Fibroblast of lung (primary cell): ENCODE results near the gene SLC34A1. TPM values are rescaled to one million over a fixed set of nuclear protein-coding genes. Genes with fewer than 3 reads are reported as not detected.
"Not testable (repeated sequence)": the region's sequence is repeated elsewhere in the genome, so short reads cannot be mapped to it uniquely, and the experiment has no call there.

Experiments
- DNase-seq, 2 donors: peaks; one replicate each; pipeline versions ENCODE4 v3.0.0 to v3.0.0-alpha.2; 2010; ENCODE audit warnings: low read depth in 2 of 2
- H2AFZ ChIP-seq: 2 replicates; pipeline ENCODE4 v1.5.1; 2012; ENCODE audit warnings: low read length, control low read depth, inconsistent platforms
- H3K27ac ChIP-seq: 2 replicates; pipeline ENCODE4 v1.5.1; 2011; ENCODE audit warnings: low read length, control low read depth; ENCODE audit not compliant: insufficient read depth
- H3K27me3 ChIP-seq: 2 replicates; pipeline ENCODE4 v1.5.1; 2011; ENCODE audit warnings: mild to moderate bottlenecking, low read length; ENCODE audit not compliant: control insufficient read depth, insufficient read depth
- H3K36me3 ChIP-seq: 2 replicates; pipeline ENCODE4 v1.5.1; 2011; ENCODE audit warnings: low read length; ENCODE audit not compliant: control insufficient read depth, insufficient read depth
- H3K4me1 ChIP-seq: 2 replicates; pipeline ENCODE4 v1.5.1; 2011; ENCODE audit warnings: low read length; ENCODE audit not compliant: control insufficient read depth, insufficient read depth; ENCODE audit errors: extremely low read depth
- H3K4me2 ChIP-seq: 2 replicates; pipeline ENCODE4 v1.5.1; 2011; ENCODE audit warnings: low read length, control low read depth; ENCODE audit not compliant: insufficient read depth; ENCODE audit errors: extremely low read depth
- H3K4me3 ChIP-seq, 4 experiments: fragments of 200-600 bp in 1 of 4; sonication (generic) in 1 of 4; replicated peaks in 1 of 4; 2 replicates each; pipeline ENCODE4 v1.5.1; 2011 to 2016; ENCODE audit warnings: low read length in 4 of 4, low read depth in 3 of 4, mild to moderate bottlenecking in 3 of 4, control low read depth in 2 of 4, inconsistent platforms in 1 of 4, mixed read lengths in 1 of 4; ENCODE audit not compliant: insufficient read depth in 1 of 4; ENCODE audit errors: control extremely low read depth in 1 of 4
- H3K79me2 ChIP-seq: 2 replicates; pipeline ENCODE4 v1.5.1; 2012; ENCODE audit warnings: mild to moderate bottlenecking, low read length, inconsistent platforms; ENCODE audit not compliant: control insufficient read depth, insufficient read depth
- H3K9ac ChIP-seq: 2 replicates; pipeline ENCODE4 v1.5.1; 2011; ENCODE audit warnings: mild to moderate bottlenecking, low read length, control low read depth; ENCODE audit not compliant: insufficient read depth
- H3K9me3 ChIP-seq: 2 replicates; pipeline ENCODE4 v1.5.1; 2012; ENCODE audit warnings: low read depth, low read length; ENCODE audit not compliant: control insufficient read depth, insufficient read depth
- H4K20me1 ChIP-seq: 2 replicates; pipeline ENCODE4 v1.5.1; 2011; ENCODE audit warnings: low read length; ENCODE audit not compliant: control insufficient read depth, insufficient read depth; ENCODE audit errors: extremely low read depth
- EZH2 ChIP-seq: IDR thresholded peaks from 2 replicates; pipeline ENCODE4 v1.5.1; 2012; ENCODE audit warnings: low read length, control low read depth, mild to moderate bottlenecking; ENCODE audit errors: missing control alignments
- polyA plus RNA-seq, 2 donors: library from polyadenylated mRNA; depleted of rRNA in 1 of 2; stranded (reverse) in 1 of 2; unstranded in 1 of 2; fragments of >200 nt; gene quantifications; 2 replicates each; pipeline ENCODE4 v1.2.1, GENCODE V29; 2011 to 2012; ENCODE audit warnings: missing spikeins in 1 of 2
- total RNA-seq: library from RNA; depleted of rRNA; stranded (reverse); fragments of >200 nt; gene quantifications from 2 replicates; pipeline ENCODE4 v1.2.1, GENCODE V29; 2014
- TF ChIP-seq, protein P1 (sequence below), 2 donors: IDR thresholded peaks in 1 of 2; conservative IDR thresholded peaks in 1 of 2; 1 replicate in 1 of 2; 2 replicates in 1 of 2; pipeline ENCODE4 v1.5.1; 2011 to 2012; ENCODE audit warnings: low read length in 2 of 2, control low read depth in 1 of 2, inconsistent platforms in 1 of 2, low read depth in 1 of 2, mild to moderate bottlenecking in 1 of 2

SLC34A1 gene
- total and polyA plus RNA-seq, 2 donors (not counting 1 experiment from before 2014, with no cell fraction given), result not detected

GRCh38 chr5:177373806-177374205 lies 10.4 kb upstream of the SLC34A1 start:
- H3K36me3 ChIP-seq, result no peaks in the 10 kb centered on the region
- H3K27me3 ChIP-seq, result no peaks in the 10 kb centered on the region
- H3K4me3 ChIP-seq, result no peak overlapping the region
- DNase-seq, result no peak
- no peak overlapping the region for H3K9ac ChIP-seq
- no peak overlapping the region for H3K4me2 ChIP-seq
- H3K9me3 ChIP-seq, result no peaks in the 10 kb centered on the region
- H3K4me1 ChIP-seq, result no peaks in the 10 kb centered on the region
- no peaks in the 10 kb centered on the region for H4K20me1 ChIP-seq
- no peak overlapping the region for H2AFZ ChIP-seq
- TF ChIP-seq, protein P1, sequence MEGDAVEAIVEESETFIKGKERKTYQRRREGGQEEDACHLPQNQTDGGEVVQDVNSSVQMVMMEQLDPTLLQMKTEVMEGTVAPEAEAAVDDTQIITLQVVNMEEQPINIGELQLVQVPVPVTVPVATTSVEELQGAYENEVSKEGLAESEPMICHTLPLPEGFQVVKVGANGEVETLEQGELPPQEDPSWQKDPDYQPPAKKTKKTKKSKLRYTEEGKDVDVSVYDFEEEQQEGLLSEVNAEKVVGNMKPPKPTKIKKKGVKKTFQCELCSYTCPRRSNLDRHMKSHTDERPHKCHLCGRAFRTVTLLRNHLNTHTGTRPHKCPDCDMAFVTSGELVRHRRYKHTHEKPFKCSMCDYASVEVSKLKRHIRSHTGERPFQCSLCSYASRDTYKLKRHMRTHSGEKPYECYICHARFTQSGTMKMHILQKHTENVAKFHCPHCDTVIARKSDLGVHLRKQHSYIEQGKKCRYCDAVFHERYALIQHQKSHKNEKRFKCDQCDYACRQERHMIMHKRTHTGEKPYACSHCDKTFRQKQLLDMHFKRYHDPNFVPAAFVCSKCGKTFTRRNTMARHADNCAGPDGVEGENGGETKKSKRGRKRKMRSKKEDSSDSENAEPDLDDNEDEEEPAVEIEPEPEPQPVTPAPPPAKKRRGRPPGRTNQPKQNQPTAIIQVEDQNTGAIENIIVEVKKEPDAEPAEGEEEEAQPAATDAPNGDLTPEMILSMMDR (conservative IDR thresholded peaks at IDR 0.05 in 1 of 2, IDR thresholded peaks at IDR 0.05 in 1 of 2; ENCODE audit: low read depth in 1 of 2, low read length in 2 of 2), result no peak
- TF ChIP-seq EZH2, result no peak
- no peak overlapping the region for H3K27ac ChIP-seq
- no peaks in the 10 kb centered on the region for H3K79me2 ChIP-seq

DNA sequence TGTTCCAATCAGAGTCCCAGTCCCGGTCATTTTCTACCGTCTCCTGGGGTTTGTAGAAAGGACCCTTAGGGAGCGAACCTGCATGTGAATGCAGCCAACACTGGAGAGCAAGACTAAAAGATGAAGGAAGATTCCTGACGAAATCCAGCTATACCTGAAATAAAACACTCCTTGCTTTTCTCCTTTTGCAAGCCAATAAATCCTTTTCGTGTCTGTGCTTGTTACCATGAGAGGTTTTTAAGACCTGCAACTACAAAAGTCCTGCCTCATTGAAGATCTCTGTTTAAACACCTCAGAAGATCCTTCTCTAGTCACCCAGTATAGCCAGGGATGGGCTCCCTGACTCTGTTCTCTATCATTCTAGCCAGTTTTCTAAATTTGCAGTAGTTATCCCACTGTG lies 10.0 kb upstream of the SLC34A1 start:
- Histone ChIP-seq H3K9me3 (no peaks in the 10 kb centered on the region), H2AFZ (no peak overlapping the region), H4K20me1 (no peaks in the 10 kb centered on the region), H3K79me2 (no peaks in the 10 kb centered on the region), H3K27me3 (no peaks in the 10 kb centered on the region), H3K4me3 (no peak overlapping the region), H3K36me3 (no peaks in the 10 kb centered on the region), H3K27ac (no peak overlapping the region), H3K9ac (no peak overlapping the region), H3K4me1 (no peaks in the 10 kb centered on the region), H3K4me2 (no peak overlapping the region)
- DNase-seq, result no peak
- TF ChIP-seq, protein P1 (conservative IDR thresholded peaks at IDR 0.05 in 1 of 2, IDR thresholded peaks at IDR 0.05 in 1 of 2; ENCODE audit: low read depth in 1 of 2, low read length in 2 of 2), result no peak
- TF ChIP-seq EZH2, result no peak

GRCh38 chr5:177375516-177375915 lies 8.7 kb upstream of the SLC34A1 start:
- H3K4me2 ChIP-seq, result not testable (repeated sequence)

More at GRCh38 chr5:177375516-177375915, 8.7 kb upstream of the SLC34A1 start:
- not testable (repeated sequence) for H2AFZ ChIP-seq, H3K27me3 ChIP-seq, H3K79me2 ChIP-seq, DNase-seq, H3K9ac ChIP-seq, H3K27ac ChIP-seq, H3K36me3 ChIP-seq, H3K4me1 ChIP-seq, H3K9me3 ChIP-seq, H3K4me3 ChIP-seq, H4K20me1 ChIP-seq
